GM12878 (cell line): ENCODE data around the gene MCUB. TPM values are rescaled to one million over a fixed set of nuclear protein-coding genes. Genes with fewer than 3 reads are reported as not detected.

Source experiments
- ATAC-seq: fragments of 200-7000 bp; cut with Tn5 transposase; 3 replicates; pipeline ENCODE4 v1.9.1; 2020; ENCODE audit warnings: mild to moderate bottlenecking, moderate library complexity
- BruUV-seq: library from RNA; stranded (reverse); fragments of 400-500 nt; replicated peaks from 2 replicates; lab custom pipeline; 2021; lab: Mats Ljungman, UMichigan
- CTCF ChIA-PET: fragments of 300-600 bp; sonication (Branson Sonifier 250); formaldehyde crosslinking; extraction: SDS; loops from one replicate; lab custom pipeline; 2021; ENCODE audit warnings: inconsistent platforms; lab: Yijun Ruan, JAX
- POLR2A ChIA-PET: fragments of 350-600 bp; formaldehyde crosslinking; extraction: SDS; loops from one replicate; lab custom pipeline; 2021; ENCODE audit warnings: inconsistent platforms; lab: Charles Lee
- RAD21 ChIA-PET: fragments of 300-600 bp; sonication (Branson Sonifier 250); formaldehyde crosslinking; loops from one replicate; lab custom pipeline; 2023; ENCODE audit warnings: antibody characterized with exemption; ENCODE audit not compliant: unreplicated experiment; lab: Charles Lee
- SMC1A ChIA-PET: fragments of 300-600 bp; sonication (Branson Sonifier 250); formaldehyde crosslinking; loops from one replicate; lab custom pipeline; 2023; ENCODE audit not compliant: unreplicated experiment, uncharacterized antibody; lab: Charles Lee
- DNase-seq: peaks from one replicate; pipeline ENCODE4 v3.0.0-alpha.2; 2011; ENCODE audit warnings: low read depth, low spot score
- FAIRE-seq: peaks from 3 replicates; lab custom pipeline; 2011; peaks lifted over from hg19 to GRCh38; lab: Jason Lieb, UNC
- H2AFZ ChIP-seq: 2 replicates; pipeline ENCODE4 v1.6.0; 2011; ENCODE audit warnings: low read depth, low read length, control low read depth; ENCODE audit not compliant: control insufficient read depth
- H3K27ac ChIP-seq: 2 replicates; pipeline ENCODE4 v1.5.1; 2011; ENCODE audit warnings: control low read depth; ENCODE audit not compliant: control insufficient read depth, insufficient read depth
- H3K27me3 ChIP-seq, 2 experiments: replicated peaks in 1 of 2; 2 replicates each; pipeline versions ENCODE4 v1.6.0 to v1.6.1; 2011; ENCODE audit warnings: low read length in 1 of 2; ENCODE audit not compliant: control insufficient read depth in 2 of 2, insufficient read depth in 2 of 2
- H3K36me3 ChIP-seq, 2 experiments: 2 replicates each; pipeline ENCODE4 v1.5.1; 2011; ENCODE audit warnings: low read length in 1 of 2; ENCODE audit not compliant: control insufficient read depth in 2 of 2, insufficient read depth in 2 of 2
- H3K4me1 ChIP-seq: 2 replicates; pipeline ENCODE4 v1.6.1; 2011; ENCODE audit warnings: mild to moderate bottlenecking, low read length, moderate library complexity, mixed read lengths; ENCODE audit not compliant: control insufficient read depth, insufficient read depth
- H3K4me2 ChIP-seq: 2 replicates; pipeline ENCODE4 v1.6.0; 2011; ENCODE audit warnings: control low read depth; ENCODE audit not compliant: control insufficient read depth, insufficient read depth
- H3K4me3 ChIP-seq: fragments of 200-600 bp; sonication (generic); 2 replicates; pipeline ENCODE4 v1.5.1; 2016
- H3K79me2 ChIP-seq: 2 replicates; pipeline ENCODE4 v1.6.0; 2011; ENCODE audit warnings: low read length; ENCODE audit not compliant: control insufficient read depth, insufficient read depth
- H3K9ac ChIP-seq: 2 replicates; pipeline ENCODE4 v1.8.0; 2011; ENCODE audit warnings: low read length, control low read depth, mixed read lengths; ENCODE audit not compliant: control insufficient read depth, insufficient read depth
- H3K9me3 ChIP-seq: replicated peaks from 3 replicates; pipeline ENCODE4 v1.5.1; 2011; ENCODE audit warnings: mild to moderate bottlenecking, low read length; ENCODE audit not compliant: control insufficient read depth, insufficient read depth
- H4K20me1 ChIP-seq: 2 replicates; pipeline ENCODE4 v1.6.0; 2011; ENCODE audit not compliant: control insufficient read depth, insufficient read depth
- CHD1 ChIP-seq: IDR thresholded peaks from 2 replicates; pipeline ENCODE4 v1.6.1; 2012; ENCODE audit warnings: low read depth, low read length, improper control_type of control experiment
- CHD4 ChIP-seq: fragments of 200-600 bp; sonication (generic); IDR thresholded peaks from 2 replicates; pipeline ENCODE4 v1.6.1; 2016; ENCODE audit warnings: mild to moderate bottlenecking
- E4F1 ChIP-seq: fragments of 450-650 bp; IDR thresholded peaks from 2 replicates; pipeline ENCODE4 v1.6.1; 2018; ENCODE audit warnings: borderline replicate concordance, mild to moderate bottlenecking; ENCODE audit not compliant: partially characterized antibody
- MYC ChIP-seq: IDR thresholded peaks from 2 replicates; pipeline ENCODE4 v1.6.1; 2011; ENCODE audit warnings: mild to moderate bottlenecking, low read length, moderate library complexity, inconsistent platforms; ENCODE audit not compliant: insufficient read depth, insufficient replicate concordance, insufficient read length, severe bottlenecking
- STAT1 ChIP-seq: fragments of 450-650 bp; conservative IDR thresholded peaks from 2 replicates; pipeline ENCODE4 v1.6.1; 2014; ENCODE audit warnings: antibody characterized with exemption, mild to moderate bottlenecking
- USF2 ChIP-seq: IDR thresholded peaks from 2 replicates; pipeline ENCODE4 v1.6.1; 2011; ENCODE audit warnings: low read depth, low read length, improper control_type of control experiment, borderline replicate concordance
- WGBS: methylation state at CpG from one replicate; pipeline ENCODE4 v1.1.6; 2016; ENCODE audit warnings: low lambda C conversion rate; ENCODE audit not compliant: insufficient replicate concordance, insufficient coverage; ENCODE audit errors: missing lambda C conversion rate; 5-methylcytosine and 5-hydroxymethylcytosine counted together
- in situ Hi-C: fragments of 300-500 bp; cut with MboI; formaldehyde crosslinking; loops from 9 replicates; pipeline ENCODE4 v1.14.3; 2018; ENCODE audit warnings: mixed read lengths
- intact Hi-C: fragments of 100-400 bp; cut with micrococcal nuclease; formaldehyde crosslinking; loops from one replicate; pipeline ENCODE4 v1.14.2; 2022; ENCODE audit not compliant: unreplicated experiment
- polyA plus RNA-seq, 11 experiments: library from polyadenylated mRNA; depleted of rRNA in 4 of 11; unstranded in 6 of 11; stranded (reverse) in 5 of 11; fragments of >200 nt; fragmentation: Nextera tagmentation in 4 of 11; fragmentation: Illumina TruSeq in 1 of 11; extraction: Ambion mirVana in 4 of 11; extraction: Trizol in 1 of 11; gene quantifications; 1 replicate in 1 of 11; 2 replicates in 10 of 11; pipeline versions ENCODE4 v1.2.1 to v1.2.3, GENCODE V29; 2011 to 2016; ENCODE audit warnings: inconsistent platforms in 2 of 11, missing spikeins in 2 of 11, low read depth in 1 of 11
- total RNA-seq, 4 experiments: library from RNA; depleted of rRNA in 3 of 4; stranded (reverse); fragments of >200 nt in 3 of 4; fragmentation: Illumina TruSeq in 1 of 4; extraction: Trizol in 1 of 4; gene quantifications; 2 replicates each; pipeline versions ENCODE4 v1.2.1 to v1.2.3, GENCODE V29; 2013 to 2021

The MCUB gene
- total and polyA plus RNA-seq, 10 of the 15 experiments (the other 5 are each of a cell fraction or from before 2014, with no cell fraction given) = 4.7 to 63.7 (median 39.4) TPM

DNA sequence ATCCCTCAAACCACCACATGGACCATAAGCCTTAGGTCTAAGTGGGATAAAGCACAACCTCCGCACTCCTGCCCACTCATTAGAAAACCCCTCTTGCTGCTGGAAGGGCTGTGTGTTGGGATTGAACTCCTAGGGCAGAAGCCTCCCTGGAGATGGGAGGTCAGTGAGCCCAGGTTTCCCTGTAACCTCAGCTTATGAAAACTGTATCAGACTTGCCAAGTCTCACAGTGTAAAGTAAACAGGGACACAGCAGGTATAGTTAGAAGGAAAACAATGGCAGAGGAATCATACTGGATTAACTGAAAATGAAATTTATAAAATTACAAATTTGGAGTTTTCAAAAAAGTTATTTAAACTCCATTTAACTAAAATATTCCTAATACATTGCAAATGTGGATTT, 113.3 kb downstream of the MCUB start:
- H3K4me2 ChIP-seq = no peak overlapping the region
- no peaks in the 10 kb centered on the region for H3K36me3 ChIP-seq
- no peaks in the 10 kb centered on the region for H3K4me1 ChIP-seq
- TF ChIP-seq CHD4 (no peak), USF2 (no peak), STAT1 (no peak), CHD1 (no peak), E4F1 (no peak), MYC (no peak)
- ATAC-seq (no peak), DNase-seq (no peak), FAIRE-seq (no peak)
- intact Hi-C loops (no loop called here), in situ Hi-C loops (no loop called here)
- H3K79me2 ChIP-seq = no peaks in the 10 kb centered on the region
- CTCF ChIA-PET = interaction anchor here (0.6 kb wide), 1 partner anchor 203 kb away, joined by 3 read pairs; no protein-coding TSS in a partner anchor
- H3K27me3 ChIP-seq = no peaks in the 10 kb centered on the region
- RAD21 ChIA-PET = no interaction called here
- 100% methylated on average over 1 of the region's 1 CpG for WGBS
- H2AFZ ChIP-seq = no peak overlapping the region
- H4K20me1 ChIP-seq = no peaks in the 10 kb centered on the region
- SMC1A ChIA-PET = no interaction called here
- peaks cover 2% of the 10 kb centered on the region; the same call in 1 of the 3 replicates for H3K9me3 ChIP-seq
- BruUV-seq = no TSS peak
- no peak overlapping the region for H3K9ac ChIP-seq
- no peak overlapping the region for H3K27ac ChIP-seq
- H3K4me3 ChIP-seq = no peak overlapping the region
- POLR2A ChIA-PET = no interaction called here
